ENCODE data around the gene AKT3.

The AKT3 gene

GRCh38 chr1:243454328-243454997, 395.6 kb downstream of the AKT3 start:
- no peak for DNase-seq

- DNase-seq = no peak
Measured at GRCh38 chr1:243452092-243452491, 398.0 kb downstream of the AKT3 start.

GRCh38 chr1:243449373-243449772, 400.7 kb downstream of the AKT3 start:
- DNase-seq = no peak

- DNase-seq = no peak
Measured at GRCh38 chr1:243447844-243448243, 402.2 kb downstream of the AKT3 start.

GRCh38 chr1:243447347-243447746, 402.7 kb downstream of the AKT3 start:
- DNase-seq = no peak

- DNase-seq = no peak
Measured at GRCh38 chr1:243443557-243443956, 406.5 kb downstream of the AKT3 start.

GRCh38 chr1:243441601-243442000, 408.4 kb downstream of the AKT3 start:
- no peak for DNase-seq

GRCh38 chr1:243440406-243440805, 409.6 kb downstream of the AKT3 start:
- no peak for DNase-seq

- DNase-seq = no peak
Measured at GRCh38 chr1:243438815-243439214, 411.2 kb downstream of the AKT3 start.

Data from activated CD4-positive, alpha-beta T cell treated with anti-CD3 and anti-CD28 coated beads, Interleukin-2, amount 50 U/mL, for 4 hours (primary cell).